GM12891 (cell line): Measurements from ENCODE around the gene TLE2.
"Not testable (repeated sequence)": the region's sequence is repeated elsewhere in the genome, so short reads cannot be mapped to it uniquely, and the experiment has no call there.

Source experiments
- DNase-seq: peaks from one replicate; pipeline ENCODE4 v3.0.0; 2011; ENCODE audit warnings: low spot score; ENCODE audit not compliant: insufficient read length
- FAIRE-seq: peaks from 2 replicates; lab custom pipeline; 2011; peaks lifted over from hg19 to GRCh38; lab: Jason Lieb, UNC
- PAX5 ChIP-seq: IDR thresholded peaks from 2 replicates; pipeline ENCODE4 v1.6.1; 2011; ENCODE audit warnings: low read length, moderate library complexity, mild to moderate bottlenecking; ENCODE audit not compliant: insufficient read depth, severe bottlenecking
- POLR2A ChIP-seq: IDR thresholded peaks from 2 replicates; pipeline ENCODE4 v1.6.1; 2011; ENCODE audit warnings: low read depth, low read length, control low read depth
- POLR2AphosphoS5 ChIP-seq: IDR thresholded peaks from 2 replicates; pipeline ENCODE4 v1.6.1; 2011; ENCODE audit warnings: low read depth, low read length, control low read depth
- POU2F2 ChIP-seq: IDR thresholded peaks from 2 replicates; pipeline ENCODE4 v1.6.1; 2011; ENCODE audit warnings: low read depth, mild to moderate bottlenecking, control low read depth, low read length, moderate library complexity
- SPI1 ChIP-seq: IDR thresholded peaks from 2 replicates; pipeline ENCODE4 v1.6.1; 2011; ENCODE audit warnings: low read depth, low read length, control low read depth
- TAF1 ChIP-seq: IDR thresholded peaks from 2 replicates; pipeline ENCODE4 v1.6.1; 2011; ENCODE audit warnings: low read depth, low read length, control low read depth

The TLE2 gene

GRCh38 chr19:3012621-3013262, 16.3 kb downstream of the TLE2 start:
- no peak for TF ChIP-seq PAX5
- no peak for TF ChIP-seq SPI1
- TF ChIP-seq POLR2AphosphoS5, result no peak
- TF ChIP-seq TAF1, result no peak
- no peak for TF ChIP-seq POLR2A
- no peak for TF ChIP-seq POU2F2
- no peak for FAIRE-seq
- no peak for DNase-seq

- DNase-seq, result not testable (repeated sequence)
Measured at GRCh38 chr19:3012059-3012458, 17.0 kb downstream of the TLE2 start.

GRCh38 chr19:3010871-3011270, 18.2 kb downstream of the TLE2 start:
- TF ChIP-seq POLR2A (no peak), PAX5 (no peak), TAF1 (no peak), SPI1 (no peak), POU2F2 (no peak), POLR2AphosphoS5 (no peak)
- DNase-seq (no peak), FAIRE-seq (no peak)

More at GRCh38 chr19:3012059-3012458, 17.0 kb downstream of the TLE2 start:
- not testable (repeated sequence) for FAIRE-seq

- FAIRE-seq (no peak), DNase-seq (no peak)
- TF ChIP-seq POLR2A (no peak), POU2F2 (no peak), TAF1 (no peak), SPI1 (no peak), POLR2AphosphoS5 (no peak), PAX5 (no peak)
Measured at GRCh38 chr19:3008994-3009393, 20.1 kb downstream of the TLE2 start.

- TF ChIP-seq SPI1, result no peak
- no peak for TF ChIP-seq TAF1
- TF ChIP-seq PAX5, result no peak
- no peak for TF ChIP-seq POLR2A
- no peak for TF ChIP-seq POU2F2
- no peak for FAIRE-seq
- DNase-seq, result no peak
Measured at GRCh38 chr19:3007975-3008374, 21.1 kb downstream of the TLE2 start.

GRCh38 chr19:3006075-3006767, 22.9 kb downstream of the TLE2 start:
- DNase-seq (no peak), FAIRE-seq (no peak)
- TF ChIP-seq TAF1 (no peak), POLR2A (no peak), POU2F2 (no peak), SPI1 (no peak), PAX5 (no peak), POLR2AphosphoS5 (no peak)

- no peak for TF ChIP-seq SPI1
- TF ChIP-seq POLR2A, result no peak
- TF ChIP-seq PAX5, result no peak
- no peak for TF ChIP-seq POLR2AphosphoS5
- TF ChIP-seq POU2F2, result no peak
- TF ChIP-seq TAF1, result no peak
- DNase-seq (no peak), FAIRE-seq (no peak)
Measured at GRCh38 chr19:3005345-3005744, 23.7 kb downstream of the TLE2 start.

GRCh38 chr19:3004522-3004921, 24.6 kb downstream of the TLE2 start:
- DNase-seq, result no peak
- no peak for FAIRE-seq

GRCh38 chr19:3003046-3003445, 26.0 kb downstream of the TLE2 start:
- FAIRE-seq (no peak), DNase-seq (no peak)
- no peak for TF ChIP-seq POLR2A
- TF ChIP-seq TAF1, result no peak
- TF ChIP-seq POU2F2, result no peak
- no peak for TF ChIP-seq PAX5
- TF ChIP-seq POLR2AphosphoS5, result no peak
- TF ChIP-seq SPI1, result no peak

More at GRCh38 chr19:3004522-3004921, 24.6 kb downstream of the TLE2 start:
- TF ChIP-seq SPI1, result no peak
- no peak for TF ChIP-seq POLR2AphosphoS5
- no peak for TF ChIP-seq TAF1
- no peak for TF ChIP-seq POLR2A
- TF ChIP-seq PAX5, result no peak
- no peak for TF ChIP-seq POU2F2

GRCh38 chr19:3001235-3001800, 27.8 kb downstream of the TLE2 start:
- DNase-seq, result no peak
- no peak for FAIRE-seq
- TF ChIP-seq TAF1 (no peak), POU2F2 (no peak), POLR2A (no peak), PAX5 (no peak), SPI1 (no peak)
